Pulmonary artery endothelial cell (primary cell): ENCODE results near the gene CCDC47. TPM values are rescaled to one million over a fixed set of nuclear protein-coding genes. Genes with fewer than 3 reads are reported as not detected.

ENCODE experiments used
- DNase-seq: peaks from one replicate; pipeline ENCODE4 v3.0.0-alpha.2; 2011; ENCODE audit warnings: low read depth, low spot score
- total RNA-seq: library from RNA; depleted of rRNA; stranded (reverse); fragments of >200 nt; gene quantifications from 2 replicates; pipeline ENCODE4 v1.2.3, GENCODE V29; 2014

Gene CCDC47
- total RNA-seq, 1 donor from 2014 or later = 92.4 TPM

DNA sequence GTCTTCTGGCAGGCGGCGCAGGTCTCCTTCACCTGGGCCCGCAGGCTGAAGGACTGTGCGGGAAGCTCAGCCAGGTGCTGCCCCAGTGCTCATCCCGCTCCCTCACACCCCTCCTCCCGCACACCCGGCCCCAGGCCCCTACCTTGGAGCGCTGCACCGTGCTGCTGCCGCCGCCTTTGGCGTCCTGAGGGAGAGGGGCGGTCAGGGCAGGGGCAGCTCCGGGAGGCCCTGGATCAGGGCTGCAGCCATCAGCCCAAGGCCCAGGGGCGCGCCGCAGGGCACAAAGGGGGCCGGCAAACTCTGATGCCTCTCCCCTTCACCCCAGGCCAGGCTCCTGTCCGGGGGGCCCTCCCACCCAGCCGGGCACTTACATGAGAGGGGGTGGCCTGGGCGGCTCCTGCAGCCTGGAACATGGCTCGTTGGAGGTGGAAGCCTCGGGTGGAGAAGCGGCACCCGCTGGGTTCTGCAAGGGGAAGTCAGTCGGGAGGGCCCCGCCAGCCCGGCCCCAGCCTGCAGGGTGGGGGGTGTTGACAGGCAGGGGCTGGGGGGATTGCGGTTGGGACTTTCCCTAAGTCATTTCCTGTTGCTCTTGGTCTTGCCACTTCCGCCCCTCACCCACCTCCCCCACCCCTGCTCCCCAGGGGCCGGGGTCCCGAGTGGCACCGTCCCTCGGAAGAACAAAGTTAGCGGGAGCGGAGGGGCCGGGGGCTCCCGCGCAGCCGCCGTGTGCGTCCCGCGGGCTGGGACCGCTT is 74.3 kb downstream of the CCDC47 start:
- DNase-seq = no peak

DNA sequence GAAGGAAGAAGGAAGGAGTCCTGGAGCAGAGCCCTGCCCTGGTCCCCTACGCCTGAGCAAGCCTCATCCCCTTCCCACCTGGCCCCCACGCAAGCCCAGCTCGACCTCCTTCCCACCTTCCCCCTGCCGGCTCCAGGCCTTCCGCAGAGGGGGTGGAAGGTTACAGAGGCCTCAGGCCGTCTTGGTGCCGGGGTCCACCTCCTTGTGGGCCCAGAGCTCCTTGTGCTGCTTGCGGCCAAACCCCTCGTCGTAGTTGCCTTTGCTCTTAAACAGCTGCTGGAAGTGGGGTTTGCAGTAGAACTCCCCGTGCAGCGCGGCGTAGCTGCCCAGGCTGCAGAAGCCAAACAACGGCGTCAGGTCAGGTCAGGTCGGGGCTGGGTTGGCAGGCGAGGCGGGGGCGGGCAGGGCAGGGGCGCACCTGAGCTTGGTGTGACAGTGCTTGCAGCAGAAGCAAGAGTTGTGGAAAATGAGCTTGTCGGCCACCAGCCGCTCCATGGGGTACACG is 75.0 kb downstream of the CCDC47 start:
- DNase-seq = no peak

DNA sequence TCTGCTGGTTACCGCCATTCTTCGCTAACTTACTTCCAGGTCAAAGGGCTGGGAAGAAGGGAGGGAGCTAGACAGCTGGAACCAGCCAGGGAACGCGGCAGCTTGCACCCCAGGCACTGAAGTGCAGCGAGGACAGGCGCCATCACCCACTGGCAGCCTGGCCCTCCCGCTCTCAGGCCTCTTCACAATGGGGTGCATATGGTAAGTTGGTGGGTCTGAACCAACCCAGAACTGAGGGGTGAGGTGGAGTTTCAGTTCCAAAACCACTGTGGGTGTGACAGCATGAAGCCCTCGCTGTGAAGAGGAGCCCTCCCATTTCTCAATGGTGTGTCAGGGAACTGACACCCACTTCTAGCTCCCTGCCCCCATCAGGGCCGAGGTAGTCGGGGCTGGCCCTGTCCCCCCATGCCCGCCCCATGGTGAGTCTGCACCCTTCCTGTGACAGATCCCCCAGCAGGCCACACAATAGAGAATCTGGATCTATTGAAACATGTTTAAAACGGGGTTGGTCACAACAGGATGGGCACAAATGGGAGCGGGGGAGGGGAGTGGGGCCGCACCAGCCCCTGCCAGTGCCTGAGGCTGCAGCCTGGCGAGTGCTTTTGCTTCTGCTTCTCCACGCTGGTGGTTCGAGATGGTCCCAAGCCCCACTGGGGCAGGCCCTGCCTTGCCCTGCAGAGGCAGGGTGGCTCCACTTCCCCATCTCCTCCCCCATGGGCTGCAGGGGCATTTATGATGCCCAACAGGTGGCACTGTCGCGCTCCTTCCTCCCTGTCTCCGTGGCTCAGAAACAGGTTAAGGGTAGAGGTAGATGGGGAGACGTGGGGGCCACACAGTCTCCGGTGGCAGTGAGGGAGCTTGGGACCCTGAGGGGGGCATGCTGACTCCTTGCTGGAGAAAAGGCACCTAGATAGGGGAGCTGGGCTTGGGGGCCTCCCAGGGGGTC is 75.8 kb downstream of the CCDC47 start:
- no peak for DNase-seq

DNA sequence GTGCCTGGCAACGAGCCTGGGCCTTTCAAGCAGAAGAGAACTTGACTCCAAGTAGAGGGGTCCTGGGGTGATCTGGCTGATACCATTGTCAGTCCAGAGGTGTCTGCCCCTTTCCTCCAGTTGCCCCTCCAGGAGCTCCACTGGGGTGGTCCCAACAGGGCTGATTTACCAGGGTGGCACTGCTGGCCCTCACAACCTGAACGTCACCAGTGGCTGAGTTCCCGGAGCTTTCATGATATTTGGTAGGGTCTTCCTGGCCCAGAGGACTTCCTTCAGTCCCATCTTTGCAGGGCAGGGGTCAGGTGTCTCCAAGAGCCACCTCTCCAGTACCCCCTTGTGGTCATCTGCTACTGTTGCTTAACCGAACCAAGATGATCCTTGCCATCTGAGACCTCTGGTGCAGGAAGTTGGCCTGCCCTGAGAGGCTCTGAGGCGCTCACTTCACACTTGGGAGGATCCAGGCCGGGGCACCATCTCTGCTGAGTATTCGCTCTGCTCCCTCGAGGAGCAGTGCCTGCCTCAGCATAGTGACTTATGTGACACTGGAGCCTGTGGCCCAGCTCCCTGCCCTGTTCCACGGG is 76.9 kb downstream of the CCDC47 start:
- no peak for DNase-seq

DNA sequence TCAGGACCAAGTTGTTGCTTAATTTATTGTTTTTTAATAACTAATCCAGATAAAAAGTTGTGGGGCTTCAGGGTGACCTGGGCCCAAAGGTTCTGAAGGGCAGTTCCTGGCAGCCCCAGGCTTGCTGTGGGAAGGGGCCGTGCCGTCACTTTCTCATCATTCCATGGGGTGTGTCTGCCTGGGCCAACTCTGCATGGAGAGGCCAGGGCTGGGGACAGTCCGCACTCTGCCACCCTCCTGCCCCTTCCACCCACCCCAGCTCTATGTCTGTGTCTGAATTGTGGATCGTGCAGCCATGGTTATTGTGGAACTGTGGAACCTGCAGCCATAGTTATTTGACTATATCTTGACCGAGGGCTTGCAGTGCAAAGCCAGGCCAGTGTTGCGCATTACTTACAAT is 77.5 kb downstream of the CCDC47 start:
- DNase-seq = no peak

Other genes with a start within 250 kb of the CCDC47 start
- gene DCAF7, start 223.1 kb downstream of the CCDC47 start, total RNA-seq = 24.0 and 31.3 TPM in 2 replicates
- 24.3 and 27.2 TPM in 2 replicates for gene TACO1, start 172.7 kb downstream of the CCDC47 start, total RNA-seq
- gene MAP3K3, start 151.2 kb downstream of the CCDC47 start, total RNA-seq = 104 and 125 TPM in 2 replicates
- 14.5 and 24.9 TPM in 2 replicates for gene LIMD2, start 73.5 kb downstream of the CCDC47 start, total RNA-seq
- 19.7 and 22.1 TPM in 2 replicates for gene STRADA, start 31.8 kb downstream of the CCDC47 start, total RNA-seq
- 67.0 and 83.1 TPM in 2 replicates for gene DDX42, start 573 bp upstream of the CCDC47 start, total RNA-seq
- 134 and 137 TPM in 2 replicates for gene PSMC5, start 53.8 kb upstream of the CCDC47 start, total RNA-seq
- 64.3 and 102 TPM in 2 replicates for gene FTSJ3, start 54.1 kb upstream of the CCDC47 start, total RNA-seq
- gene SMARCD2, start 69.1 kb upstream of the CCDC47 start, total RNA-seq = 71.5 and 107 TPM in 2 replicates
- not detected in 2 replicates for gene CSH2, start 100.1 kb upstream of the CCDC47 start, total RNA-seq
- gene GH2, start 108.3 kb upstream of the CCDC47 start, total RNA-seq = not detected in 2 replicates
- not detected in 2 replicates for gene CSH1, start 123.0 kb upstream of the CCDC47 start, total RNA-seq
- gene CSHL1, start 137.7 kb upstream of the CCDC47 start, total RNA-seq = not detected in 2 replicates
- gene GH1, start 145.2 kb upstream of the CCDC47 start, total RNA-seq = not detected in 2 replicates
- 1.5 and 1.7 TPM in 2 replicates for gene CD79B, start 158.7 kb upstream of the CCDC47 start, total RNA-seq
- gene SCN4A, start 199.3 kb upstream of the CCDC47 start, total RNA-seq = 0.07 TPM in 1 of 2 replicates, not detected in the other
- gene PRR29, start 224.8 kb upstream of the CCDC47 start, total RNA-seq = 0.20 and 0.28 TPM in 2 replicates
- gene ICAM2, start 247.0 kb upstream of the CCDC47 start, total RNA-seq = 668 and 680 TPM in 2 replicates